CD4-positive, alpha-beta T cell (primary cell): ENCODE measurements around the gene LRRC2. TPM values are rescaled to one million over a fixed set of nuclear protein-coding genes. Genes with fewer than 3 reads are reported as not detected.

Experiments used
- ATAC-seq: fragments of 200-7000 bp; cut with Tn5 transposase; one replicate; pipeline ENCODE4 v1.10.0; 2022; ENCODE audit warnings: mild to moderate bottlenecking; ENCODE audit not compliant: poor library complexity
- CTCF ChIA-PET: fragments of 350-600 bp; sonication (Branson Sonifier 250); formaldehyde crosslinking; loops from one replicate; lab custom pipeline; 2021; ENCODE audit warnings: antibody characterized with exemption, inconsistent platforms; lab: Charles Lee
- POLR2A ChIA-PET: fragments of 350-600 bp; sonication (Branson Sonifier 250); formaldehyde crosslinking; loops from one replicate; lab custom pipeline; 2021; ENCODE audit warnings: antibody characterized with exemption, inconsistent platforms; lab: Charles Lee
- DNase-seq, 14 experiments: peaks; one replicate each; pipeline ENCODE4 v3.0.0-alpha.2; 2013 to 2020; ENCODE audit warnings: mixed read lengths in 2 of 14
- H3K27ac ChIP-seq, 2 donors: one replicate each; pipeline versions ENCODE4 v1.5.1 to v1.7.0; 2013; ENCODE audit warnings: low read length in 2 of 2, low read depth in 1 of 2, mild to moderate bottlenecking in 1 of 2
- H3K27me3 ChIP-seq, 2 experiments: 1 replicate in 1 of 2; 2 replicates in 1 of 2; pipeline versions ENCODE4 v1.6.1 to v1.7.0; 2013; ENCODE audit warnings: low read length in 2 of 2, control low read depth in 1 of 2, mild to moderate bottlenecking in 1 of 2, moderate library complexity in 1 of 2; ENCODE audit not compliant: insufficient read depth in 2 of 2, control insufficient read depth in 1 of 2
- H3K36me3 ChIP-seq: one replicate; pipeline ENCODE4 v1.6.1; 2013; ENCODE audit warnings: low read length, control low read depth; ENCODE audit not compliant: insufficient read depth
- H3K4me1 ChIP-seq: one replicate; pipeline ENCODE4 v1.6.1; 2013; ENCODE audit warnings: low read length, control low read depth; ENCODE audit not compliant: insufficient read depth
- H3K4me3 ChIP-seq: one replicate; pipeline ENCODE4 v1.5.1; 2013; ENCODE audit warnings: mild to moderate bottlenecking, low read length, moderate library complexity
- H3K9me3 ChIP-seq, 2 experiments: 1 replicate in 1 of 2; 2 replicates in 1 of 2; pipeline versions ENCODE4 v1.6.1 to v1.7.0; 2013; ENCODE audit warnings: low read length in 2 of 2, mild to moderate bottlenecking in 2 of 2, control low read depth in 1 of 2, moderate library complexity in 1 of 2; ENCODE audit not compliant: control insufficient read depth in 1 of 2, insufficient read depth in 1 of 2
- H3K27ac Mint-ChIP-seq: one replicate; pipeline ENCODE4 v1.8.0; 2020; ENCODE audit warnings: mixed read lengths
- H3K27me3 Mint-ChIP-seq: one replicate; pipeline ENCODE4 v1.8.0; 2021; ENCODE audit warnings: mixed read lengths
- H3K36me3 Mint-ChIP-seq: one replicate; pipeline ENCODE4 v1.8.0; 2021; ENCODE audit warnings: low read depth, mixed read lengths
- H3K4me1 Mint-ChIP-seq: one replicate; pipeline ENCODE4 v1.8.0; 2021; ENCODE audit warnings: low read depth, mixed read lengths
- H3K4me3 Mint-ChIP-seq: one replicate; pipeline ENCODE4 v1.8.0; 2020; ENCODE audit warnings: mild to moderate bottlenecking, mixed read lengths
- H3K9me3 Mint-ChIP-seq: one replicate; pipeline ENCODE4 v1.8.0; 2020; ENCODE audit warnings: mixed read lengths
- CTCF ChIP-seq: fragments of 200-600 bp; IDR thresholded peaks from one replicate; pipeline ENCODE4 v1.8.0; 2022; ENCODE audit warnings: antibody characterized with exemption, mild to moderate bottlenecking
- intact Hi-C, 2 experiments: fragments of 100-400 bp; cut with DNase I in 1 of 2; cut with micrococcal nuclease in 1 of 2; formaldehyde crosslinking; loops; one replicate each; pipeline versions ENCODE4 v1.15.1 to v1.9.0; 2023 to 2025; cut with DNase I, micrococcal nuclease
- total RNA-seq, 174 experiments: library from RNA in 2 of 174; stranded (reverse) in 2 of 174; gene quantifications; one replicate each; pipeline ENCODE4 v1.2.3 and lab custom pipeline; 2021 to 2026

The LRRC2 gene
- total RNA-seq, 2 experiments from 2014 or later, result 0.59 to 0.91 TPM

- Histone ChIP-seq H3K27me3 (no peaks in the 10 kb centered on the region), H3K4me1 (peaks cover 6% of the 10 kb centered on the region), H3K27ac (no peak overlapping the region), H3K9me3 (no peaks in the 10 kb centered on the region), H3K36me3 (no peaks in the 10 kb centered on the region), H3K4me3 (no peak overlapping the region)
- Mint-ChIP-seq H3K27me3 (no peaks in the 10 kb centered on the region), H3K36me3 (no peaks in the 10 kb centered on the region), H3K4me1 (peaks cover 13% of the 10 kb centered on the region), H3K27ac (no peak overlapping the region), H3K9me3 (no peaks in the 10 kb centered on the region), H3K4me3 (no peak overlapping the region)
- ATAC-seq, result no peak
- ChIA-PET CTCF (interaction anchor here (1.6 kb wide), 1 partner anchor 43 kb away, joined by 4 read pairs; no protein-coding TSS in a partner anchor), POLR2A (interaction anchor here (1.2 kb wide), 1 partner anchor 21 kb away, joined by 3 read pairs; no protein-coding TSS in a partner anchor)
- no peak for TF ChIP-seq CTCF
- no peak for DNase-seq
- intact Hi-C loops, result no loop called here
Measured at GRCh38 chr3:46586738-46587246, 20.7 kb upstream of the LRRC2 start.

- no peaks in the 10 kb centered on the region for H3K9me3 Mint-ChIP-seq
- H3K27ac ChIP-seq, result no peak overlapping the region
- peaks cover 6% of the 10 kb centered on the region for H3K4me1 ChIP-seq
- peaks cover 13% of the 10 kb centered on the region for H3K4me1 Mint-ChIP-seq
- H3K27ac Mint-ChIP-seq, result no peak overlapping the region
- ChIA-PET CTCF (interaction anchor here (1.6 kb wide), 1 partner anchor 44 kb away, joined by 4 read pairs; no protein-coding TSS in a partner anchor), POLR2A (interaction anchor here (0.5 to 1.2 kb wide), 2 partner anchors 20 to 21 kb away, joined by 3 read pairs; no protein-coding TSS in a partner anchor)
- no peaks in the 10 kb centered on the region for H3K36me3 ChIP-seq
- no peak for DNase-seq
- no peaks in the 10 kb centered on the region for H3K27me3 Mint-ChIP-seq
- no peak for ATAC-seq
- H3K9me3 ChIP-seq, result no peaks in the 10 kb centered on the region
- no peak overlapping the region for H3K4me3 Mint-ChIP-seq
- TF ChIP-seq CTCF, result no peak
- no peaks in the 10 kb centered on the region for H3K27me3 ChIP-seq
- no peak overlapping the region for H3K4me3 ChIP-seq
- intact Hi-C loops, result no loop called here
- H3K36me3 Mint-ChIP-seq, result no peaks in the 10 kb centered on the region
Measured at GRCh38 chr3:46585799-46586693, 19.9 kb upstream of the LRRC2 start.

GRCh38 chr3:46584598-46585467 lies 18.7 kb upstream of the LRRC2 start:
- Mint-ChIP-seq H3K4me1 (peaks cover 13% of the 10 kb centered on the region), H3K27ac (no peak overlapping the region), H3K36me3 (no peaks in the 10 kb centered on the region), H3K4me3 (no peak overlapping the region), H3K27me3 (no peaks in the 10 kb centered on the region), H3K9me3 (no peaks in the 10 kb centered on the region)
- no peaks in the 10 kb centered on the region for H3K27me3 ChIP-seq
- ChIA-PET CTCF (interaction anchor here (2.1 kb wide), 1 partner anchor 45 kb away, joined by 7 read pairs; no protein-coding TSS in a partner anchor), POLR2A (no interaction called here)
- no peak for TF ChIP-seq CTCF
- H3K27ac ChIP-seq, result no peak overlapping the region
- H3K4me1 ChIP-seq, result peaks cover 6% of the 10 kb centered on the region
- no peaks in the 10 kb centered on the region for H3K36me3 ChIP-seq
- no peaks in the 10 kb centered on the region for H3K9me3 ChIP-seq
- no peak for ATAC-seq
- no peak for DNase-seq
- intact Hi-C loops, result no loop called here
- H3K4me3 ChIP-seq, result no peak overlapping the region
